CD4-positive, alpha-beta T cell (primary cell): ENCODE data around the gene PRXL2B. TPM values are rescaled to one million over a fixed set of nuclear protein-coding genes. Genes with fewer than 3 reads are reported as not detected.
A peak's percentile ranks its signal among the peaks of the same experiment; 100 is the strongest.

Experiments used
- ATAC-seq: fragments of 200-7000 bp; cut with Tn5 transposase; one replicate; pipeline ENCODE4 v1.10.0; 2022; ENCODE audit warnings: mild to moderate bottlenecking; ENCODE audit not compliant: poor library complexity
- CTCF ChIA-PET: fragments of 350-600 bp; sonication (Branson Sonifier 250); formaldehyde crosslinking; loops from one replicate; lab custom pipeline; 2021; ENCODE audit warnings: antibody characterized with exemption, inconsistent platforms; lab: Charles Lee
- POLR2A ChIA-PET: fragments of 350-600 bp; sonication (Branson Sonifier 250); formaldehyde crosslinking; loops from one replicate; lab custom pipeline; 2021; ENCODE audit warnings: antibody characterized with exemption, inconsistent platforms; lab: Charles Lee
- DNase-seq, 14 experiments: peaks; one replicate each; pipeline ENCODE4 v3.0.0-alpha.2; 2013 to 2020; ENCODE audit warnings: mixed read lengths in 2 of 14
- H3K27ac ChIP-seq, 2 donors: one replicate each; pipeline versions ENCODE4 v1.5.1 to v1.7.0; 2013; ENCODE audit warnings: low read length in 2 of 2, low read depth in 1 of 2, mild to moderate bottlenecking in 1 of 2
- H3K27me3 ChIP-seq, 2 experiments: 1 replicate in 1 of 2; 2 replicates in 1 of 2; pipeline versions ENCODE4 v1.6.1 to v1.7.0; 2013; ENCODE audit warnings: low read length in 2 of 2, control low read depth in 1 of 2, mild to moderate bottlenecking in 1 of 2, moderate library complexity in 1 of 2; ENCODE audit not compliant: insufficient read depth in 2 of 2, control insufficient read depth in 1 of 2
- H3K36me3 ChIP-seq: one replicate; pipeline ENCODE4 v1.6.1; 2013; ENCODE audit warnings: low read length, control low read depth; ENCODE audit not compliant: insufficient read depth
- H3K4me1 ChIP-seq: one replicate; pipeline ENCODE4 v1.6.1; 2013; ENCODE audit warnings: low read length, control low read depth; ENCODE audit not compliant: insufficient read depth
- H3K4me3 ChIP-seq: one replicate; pipeline ENCODE4 v1.5.1; 2013; ENCODE audit warnings: mild to moderate bottlenecking, low read length, moderate library complexity
- H3K9me3 ChIP-seq, 2 experiments: 1 replicate in 1 of 2; 2 replicates in 1 of 2; pipeline versions ENCODE4 v1.6.1 to v1.7.0; 2013; ENCODE audit warnings: low read length in 2 of 2, mild to moderate bottlenecking in 2 of 2, control low read depth in 1 of 2, moderate library complexity in 1 of 2; ENCODE audit not compliant: control insufficient read depth in 1 of 2, insufficient read depth in 1 of 2
- H3K27ac Mint-ChIP-seq: one replicate; pipeline ENCODE4 v1.8.0; 2020; ENCODE audit warnings: mixed read lengths
- H3K27me3 Mint-ChIP-seq: one replicate; pipeline ENCODE4 v1.8.0; 2021; ENCODE audit warnings: mixed read lengths
- H3K36me3 Mint-ChIP-seq: one replicate; pipeline ENCODE4 v1.8.0; 2021; ENCODE audit warnings: low read depth, mixed read lengths
- H3K4me1 Mint-ChIP-seq: one replicate; pipeline ENCODE4 v1.8.0; 2021; ENCODE audit warnings: low read depth, mixed read lengths
- H3K4me3 Mint-ChIP-seq: one replicate; pipeline ENCODE4 v1.8.0; 2020; ENCODE audit warnings: mild to moderate bottlenecking, mixed read lengths
- H3K9me3 Mint-ChIP-seq: one replicate; pipeline ENCODE4 v1.8.0; 2020; ENCODE audit warnings: mixed read lengths
- intact Hi-C, 2 experiments: fragments of 100-400 bp; cut with DNase I in 1 of 2; cut with micrococcal nuclease in 1 of 2; formaldehyde crosslinking; loops; one replicate each; pipeline versions ENCODE4 v1.15.1 to v1.9.0; 2023 to 2025; cut with DNase I, micrococcal nuclease
- total RNA-seq, 174 experiments: library from RNA in 2 of 174; stranded (reverse) in 2 of 174; gene quantifications; one replicate each; pipeline ENCODE4 v1.2.3 and lab custom pipeline; 2021 to 2026
- TF ChIP-seq, protein P1 (sequence below): fragments of 200-600 bp; IDR thresholded peaks from one replicate; pipeline ENCODE4 v1.8.0; 2022; ENCODE audit warnings: antibody characterized with exemption, mild to moderate bottlenecking

Gene PRXL2B
- total RNA-seq, 2 experiments from 2014 or later, result 11.0 to 12.8 TPM

DNA sequence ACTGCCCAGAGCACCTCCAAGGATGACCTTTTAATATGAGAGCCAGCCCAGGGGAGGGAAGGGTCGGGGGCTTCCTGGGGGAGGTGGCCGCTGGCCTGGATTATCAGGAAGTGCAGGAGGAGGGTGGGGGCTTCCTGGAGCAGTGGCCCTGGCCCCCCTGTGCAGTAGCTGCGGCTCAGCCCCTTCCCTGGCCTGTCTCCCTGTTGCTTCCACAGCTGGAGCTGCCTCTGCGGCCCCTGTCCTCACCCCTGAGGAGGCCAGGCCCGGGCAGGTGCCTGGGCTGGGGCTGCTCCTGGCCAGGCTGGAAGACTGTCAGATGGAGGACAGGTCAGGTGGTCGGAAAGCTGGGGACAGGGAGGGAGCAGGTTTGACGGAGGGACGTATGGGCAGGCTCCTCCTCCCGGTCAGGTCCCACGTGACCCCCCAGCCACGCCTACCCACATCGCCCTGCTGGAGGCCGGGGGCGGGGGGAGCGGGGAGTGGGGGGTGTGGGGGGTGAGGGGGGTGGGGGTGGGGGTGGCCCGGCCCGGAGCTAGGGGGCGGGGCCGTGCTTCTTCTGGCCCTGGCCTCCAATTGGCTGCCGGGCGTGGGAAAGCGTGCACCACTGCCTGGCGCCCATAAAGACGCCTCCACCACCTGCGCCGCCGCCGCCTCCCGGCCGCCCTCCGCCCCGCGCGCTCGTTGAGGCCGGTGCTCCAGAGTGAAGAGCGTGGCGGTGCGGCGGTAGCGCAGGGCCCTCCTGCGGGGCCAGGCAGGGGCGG, 40.6 kb upstream of the PRXL2B start:
- TF ChIP-seq, protein P1, sequence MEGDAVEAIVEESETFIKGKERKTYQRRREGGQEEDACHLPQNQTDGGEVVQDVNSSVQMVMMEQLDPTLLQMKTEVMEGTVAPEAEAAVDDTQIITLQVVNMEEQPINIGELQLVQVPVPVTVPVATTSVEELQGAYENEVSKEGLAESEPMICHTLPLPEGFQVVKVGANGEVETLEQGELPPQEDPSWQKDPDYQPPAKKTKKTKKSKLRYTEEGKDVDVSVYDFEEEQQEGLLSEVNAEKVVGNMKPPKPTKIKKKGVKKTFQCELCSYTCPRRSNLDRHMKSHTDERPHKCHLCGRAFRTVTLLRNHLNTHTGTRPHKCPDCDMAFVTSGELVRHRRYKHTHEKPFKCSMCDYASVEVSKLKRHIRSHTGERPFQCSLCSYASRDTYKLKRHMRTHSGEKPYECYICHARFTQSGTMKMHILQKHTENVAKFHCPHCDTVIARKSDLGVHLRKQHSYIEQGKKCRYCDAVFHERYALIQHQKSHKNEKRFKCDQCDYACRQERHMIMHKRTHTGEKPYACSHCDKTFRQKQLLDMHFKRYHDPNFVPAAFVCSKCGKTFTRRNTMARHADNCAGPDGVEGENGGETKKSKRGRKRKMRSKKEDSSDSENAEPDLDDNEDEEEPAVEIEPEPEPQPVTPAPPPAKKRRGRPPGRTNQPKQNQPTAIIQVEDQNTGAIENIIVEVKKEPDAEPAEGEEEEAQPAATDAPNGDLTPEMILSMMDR, result no peak
- Mint-ChIP-seq H3K9me3 (no peaks in the 10 kb centered on the region), H3K36me3 (peaks cover 5% of the 10 kb centered on the region), H3K27me3 (no peaks in the 10 kb centered on the region), H3K27ac (peak overlapping the region; percentile 99), H3K4me3 (peak overlapping the region; percentile 95), H3K4me1 (peaks cover 38% of the 10 kb centered on the region)
- Histone ChIP-seq H3K9me3 (no peaks in the 10 kb centered on the region), H3K4me3 (peak overlapping the region; percentile 81), H3K27ac (peak overlapping the region; percentile 96 to 99), H3K4me1 (peaks cover 70% of the 10 kb centered on the region), H3K36me3 (no peaks in the 10 kb centered on the region), H3K27me3 (peaks cover 0 to 2% of the 10 kb centered on the region in 2 experiments)
- ATAC-seq, result peak; percentile 45
- intact Hi-C loops, result loop anchor here in 1 of 2 experiments (10.0 kb wide), 1 partner anchor 411 kb away; no protein-coding TSS in a partner anchor
- peak; percentile 82 to 97 (median 88) for DNase-seq
- POLR2A ChIA-PET, result interaction anchor here (0.8 to 4.9 kb wide), 11 partner anchors 11 to 351 kb away, joined by 3 to 164 read pairs (median 6); partner anchors contain the start of genes FAAP20, HES5, MORN1 and PANK4
- CTCF ChIA-PET, result interaction anchor here (0.9 to 5.3 kb wide), 5 partner anchors 16 to 351 kb away, joined by 3 to 37 read pairs (median 4); partner anchors contain the start of genes FAAP20, HES5 and PANK4

DNA sequence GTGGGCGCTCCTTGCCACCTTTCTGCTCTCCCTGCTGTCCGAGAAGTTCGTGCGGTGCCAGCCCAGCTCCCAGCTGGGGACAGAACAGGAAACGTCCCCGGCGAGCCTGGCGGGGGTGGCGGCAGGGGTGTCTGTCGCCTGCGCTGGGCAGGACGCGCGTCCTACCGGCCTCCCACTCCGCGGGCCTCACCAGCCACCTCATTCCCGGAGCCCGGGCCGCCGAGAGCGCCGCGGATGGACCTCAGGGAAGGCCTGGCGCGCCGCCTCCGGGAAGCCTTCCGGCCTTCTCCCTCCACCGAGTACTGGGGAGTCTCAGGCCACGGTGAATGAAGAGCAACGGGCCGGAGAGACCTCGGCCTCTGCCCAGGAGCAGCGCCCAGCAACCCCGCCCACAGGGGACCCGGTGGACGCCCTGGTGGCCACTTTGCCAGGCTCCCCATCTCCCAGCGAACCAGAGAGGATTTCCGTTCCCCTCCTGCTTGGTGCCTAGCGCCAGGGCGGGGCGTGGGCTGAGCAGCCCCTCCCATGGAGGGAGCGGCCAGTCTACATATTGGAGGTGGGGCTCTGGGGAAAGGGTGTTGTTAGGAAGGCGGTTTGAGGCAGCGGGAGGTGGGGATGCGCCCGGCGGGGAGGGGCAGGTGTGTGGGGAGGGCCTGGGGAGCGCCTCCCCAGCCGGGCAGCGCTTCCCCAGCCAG, 39.9 kb upstream of the PRXL2B start:
- intact Hi-C loops, result loop anchor here (1.0 to 10.0 kb wide), 3 partner anchors 20 to 412 kb away; partner anchors contain the start of gene PANK4 (in 1 of the 2)
- peaks cover 5% of the 10 kb centered on the region for H3K36me3 Mint-ChIP-seq
- H3K9me3 Mint-ChIP-seq, result no peaks in the 10 kb centered on the region
- ChIA-PET CTCF (interaction anchor here (0.9 to 5.3 kb wide), 8 partner anchors 17 to 352 kb away, joined by 3 to 37 read pairs (median 6); partner anchors contain the start of genes FAAP20, HES5 and PANK4), POLR2A (interaction anchor here (0.8 to 4.9 kb wide), 13 partner anchors 10 to 352 kb away, joined by 3 to 164 read pairs (median 20); partner anchors contain the start of genes FAAP20, HES5, MORN1 and PANK4)
- no peaks in the 10 kb centered on the region for H3K27me3 Mint-ChIP-seq
- Histone ChIP-seq H3K9me3 (no peaks in the 10 kb centered on the region), H3K36me3 (no peaks in the 10 kb centered on the region), H3K4me1 (peaks cover 62% of the 10 kb centered on the region), H3K27ac (peak overlapping the region; percentile 96 to 99), H3K27me3 (no peaks in the 10 kb centered on the region), H3K4me3 (peak overlapping the region; percentile 81)
- H3K4me1 Mint-ChIP-seq, result peaks cover 31% of the 10 kb centered on the region
- ATAC-seq (peak; percentile 54), DNase-seq (peak; percentile 60 to 96 (median 82))
- TF ChIP-seq, protein P1, result peak; percentile 19
- H3K4me3 Mint-ChIP-seq, result peak overlapping the region; percentile 95
- H3K27ac Mint-ChIP-seq, result peak overlapping the region; percentile 99
